GM15510 (cell line): ENCODE measurements around the gene COPS7A.

Source experiments
- POLR2A ChIP-seq: IDR thresholded peaks from 3 replicates; pipeline ENCODE4 v1.6.1; 2011; ENCODE audit warnings: borderline replicate concordance; ENCODE audit not compliant: insufficient read length; ENCODE audit errors: extremely low read depth

COPS7A gene

GRCh38 chr12:6699259-6699988 is 24.4 kb upstream of the COPS7A start:
- TF ChIP-seq POLR2A: no peak

GRCh38 chr12:6699989-6700645 is 23.7 kb upstream of the COPS7A start:
- no peak for TF ChIP-seq POLR2A

- TF ChIP-seq POLR2A: no peak
Measured at GRCh38 chr12:6700646-6701051, 23.2 kb upstream of the COPS7A start, which contains the start of gene PIANP. TSS of gene PIANP (minus strand) at chr12:6700815. CDS start at chr12:6698061, 2,754 bp downstream.

GRCh38 chr12:6701078-6701768 is 22.6 kb upstream of the COPS7A start:
- no peak for TF ChIP-seq POLR2A

GRCh38 chr12:6703631-6704030 is 20.2 kb upstream of the COPS7A start:
- no peak for TF ChIP-seq POLR2A

GRCh38 chr12:6708960-6709394 is 14.9 kb upstream of the COPS7A start:
- no peak for TF ChIP-seq POLR2A

- TF ChIP-seq POLR2A: no peak
Measured at GRCh38 chr12:6716874-6717437, 6.9 kb upstream of the COPS7A start.

- TF ChIP-seq POLR2A: no peak
Measured at GRCh38 chr12:6722863-6723262, 983 bp upstream of the COPS7A start.

GRCh38 chr12:6724409-6724797 is 557 bp downstream of the COPS7A start:
- TF ChIP-seq POLR2A: no peak

- no peak for TF ChIP-seq POLR2A
Measured at GRCh38 chr12:6725350-6725749, 1.5 kb downstream of the COPS7A start.

- no peak for TF ChIP-seq POLR2A
Measured at GRCh38 chr12:6729186-6729585, 5.3 kb downstream of the COPS7A start.

- no peak for TF ChIP-seq POLR2A
Measured at GRCh38 chr12:6730169-6730568, 6.3 kb downstream of the COPS7A start.

- no peak for TF ChIP-seq POLR2A
Measured at GRCh38 chr12:6734506-6735387, 10.9 kb downstream of the COPS7A start.
